Nephron (organoid): Measurements from ENCODE around the gene PPP6R1.
A peak's percentile ranks its signal among the peaks of the same experiment; 100 is the strongest.

Experiments used
- H3K27ac Mint-ChIP-seq, 3 experiments: 2 replicates each; pipeline ENCODE4 v1.8.0; 2020; ENCODE audit warnings: mixed read lengths in 3 of 3, mild to moderate bottlenecking in 2 of 3, moderate library complexity in 1 of 3
- H3K27me3 Mint-ChIP-seq: 2 replicates; pipeline ENCODE4 v1.8.0; 2021; ENCODE audit warnings: low read depth, mild to moderate bottlenecking, moderate library complexity, mixed read lengths
- H3K36me3 Mint-ChIP-seq: 2 replicates; pipeline ENCODE4 v1.8.0; 2020; ENCODE audit warnings: low read depth, mixed read lengths
- H3K4me1 Mint-ChIP-seq: 2 replicates; pipeline ENCODE4 v1.8.0; 2020; ENCODE audit warnings: mixed read lengths
- H3K4me3 Mint-ChIP-seq, 3 experiments: 2 replicates each; pipeline ENCODE4 v1.8.0; 2020; ENCODE audit warnings: mild to moderate bottlenecking in 3 of 3, mixed read lengths in 3 of 3, moderate library complexity in 2 of 3
- H3K9me3 Mint-ChIP-seq: 2 replicates; pipeline ENCODE4 v1.8.0; 2020; ENCODE audit warnings: mixed read lengths
- TF ChIP-seq, protein P1 (sequence below), 3 experiments: fragments of 200-600 bp; sonication (generic); IDR thresholded peaks; one replicate each; pipeline ENCODE4 v1.5.0; 2021; ENCODE audit warnings: antibody characterized with exemption in 3 of 3; ENCODE audit not compliant: unreplicated experiment in 3 of 3

PPP6R1 gene

GRCh38 chr19:55245236-55245904 lies 13.4 kb downstream of the PPP6R1 start:
- H3K4me1 Mint-ChIP-seq, result no peaks in the 10 kb centered on the region
- no peaks in the 10 kb centered on the region for H3K27me3 Mint-ChIP-seq
- peaks cover 22% of the 10 kb centered on the region for H3K36me3 Mint-ChIP-seq
- H3K27ac Mint-ChIP-seq, result no peak overlapping the region
- TF ChIP-seq, protein P1, sequence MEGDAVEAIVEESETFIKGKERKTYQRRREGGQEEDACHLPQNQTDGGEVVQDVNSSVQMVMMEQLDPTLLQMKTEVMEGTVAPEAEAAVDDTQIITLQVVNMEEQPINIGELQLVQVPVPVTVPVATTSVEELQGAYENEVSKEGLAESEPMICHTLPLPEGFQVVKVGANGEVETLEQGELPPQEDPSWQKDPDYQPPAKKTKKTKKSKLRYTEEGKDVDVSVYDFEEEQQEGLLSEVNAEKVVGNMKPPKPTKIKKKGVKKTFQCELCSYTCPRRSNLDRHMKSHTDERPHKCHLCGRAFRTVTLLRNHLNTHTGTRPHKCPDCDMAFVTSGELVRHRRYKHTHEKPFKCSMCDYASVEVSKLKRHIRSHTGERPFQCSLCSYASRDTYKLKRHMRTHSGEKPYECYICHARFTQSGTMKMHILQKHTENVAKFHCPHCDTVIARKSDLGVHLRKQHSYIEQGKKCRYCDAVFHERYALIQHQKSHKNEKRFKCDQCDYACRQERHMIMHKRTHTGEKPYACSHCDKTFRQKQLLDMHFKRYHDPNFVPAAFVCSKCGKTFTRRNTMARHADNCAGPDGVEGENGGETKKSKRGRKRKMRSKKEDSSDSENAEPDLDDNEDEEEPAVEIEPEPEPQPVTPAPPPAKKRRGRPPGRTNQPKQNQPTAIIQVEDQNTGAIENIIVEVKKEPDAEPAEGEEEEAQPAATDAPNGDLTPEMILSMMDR (IDR thresholded peaks at IDR 0.05; ENCODE audit: unreplicated experiment in 3 of 3), result no peak
- no peaks in the 10 kb centered on the region for H3K9me3 Mint-ChIP-seq
- no peak overlapping the region for H3K4me3 Mint-ChIP-seq

- Mint-ChIP-seq H3K4me3 (no peak overlapping the region), H3K36me3 (peaks cover 27% of the 10 kb centered on the region), H3K27ac (no peak overlapping the region), H3K4me1 (no peaks in the 10 kb centered on the region), H3K9me3 (no peaks in the 10 kb centered on the region), H3K27me3 (no peaks in the 10 kb centered on the region)
- TF ChIP-seq, protein P1 (IDR thresholded peaks at IDR 0.05; ENCODE audit: unreplicated experiment in 3 of 3), result no peak
Observed at GRCh38 chr19:55244004-55244680, 14.7 kb downstream of the PPP6R1 start.

DNA sequence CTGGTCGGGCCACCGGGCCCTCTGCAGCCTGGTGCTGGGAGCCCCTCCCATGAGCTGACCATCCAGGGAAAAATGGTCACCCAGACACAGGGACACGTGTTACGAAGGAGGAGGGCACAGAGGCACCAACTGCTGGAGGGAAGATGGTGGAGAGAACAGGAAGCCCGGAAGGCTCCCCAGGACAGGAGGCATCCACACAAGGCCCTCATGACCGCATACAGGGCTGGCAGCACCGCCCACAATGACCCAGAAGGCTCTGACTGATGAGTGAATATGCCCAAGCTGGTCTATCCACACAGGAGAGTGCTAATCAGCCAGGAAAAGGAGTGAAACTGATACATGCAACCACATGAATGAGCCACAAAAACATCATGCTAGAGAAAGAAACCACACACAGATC lies 16.3 kb downstream of the PPP6R1 start:
- Mint-ChIP-seq H3K9me3 (no peaks in the 10 kb centered on the region), H3K27me3 (no peaks in the 10 kb centered on the region), H3K4me3 (no peak overlapping the region), H3K4me1 (no peaks in the 10 kb centered on the region), H3K27ac (peak overlapping the region in 1 of 3 experiments; percentile 45), H3K36me3 (peaks cover 36% of the 10 kb centered on the region)
- TF ChIP-seq, protein P1 (IDR thresholded peaks at IDR 0.05; ENCODE audit: unreplicated experiment in 3 of 3), result no peak

DNA sequence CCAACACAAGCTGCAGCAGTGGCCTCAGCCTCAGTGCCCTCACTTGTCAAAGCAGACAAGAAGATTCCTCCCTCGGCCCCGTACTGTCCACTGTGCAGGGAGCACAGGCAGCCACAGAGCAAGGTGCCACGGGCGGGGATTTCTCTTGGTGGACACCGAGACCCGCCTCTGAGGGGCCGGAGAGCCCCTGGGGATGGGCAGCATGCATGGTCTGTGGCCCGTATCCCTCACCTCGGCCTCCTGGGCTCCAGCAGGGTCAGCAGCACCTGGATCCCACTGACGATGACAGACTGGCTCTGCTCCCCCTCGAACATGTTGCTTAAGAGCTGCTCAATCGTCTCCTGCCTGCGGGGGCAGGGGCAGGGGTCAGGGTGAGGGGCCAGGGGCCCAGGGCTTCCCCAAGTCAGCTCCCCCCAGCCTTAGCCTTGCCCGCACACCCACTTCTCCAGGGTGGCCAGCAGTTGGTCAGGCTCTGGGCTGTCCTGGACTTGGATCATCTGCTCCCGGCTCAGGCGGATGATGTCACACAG lies 16.8 kb downstream of the PPP6R1 start:
- H3K27ac Mint-ChIP-seq, result no peak overlapping the region
- no peak overlapping the region for H3K4me3 Mint-ChIP-seq
- H3K36me3 Mint-ChIP-seq, result peaks cover 41% of the 10 kb centered on the region
- H3K4me1 Mint-ChIP-seq, result no peaks in the 10 kb centered on the region
- H3K27me3 Mint-ChIP-seq, result no peaks in the 10 kb centered on the region
- no peaks in the 10 kb centered on the region for H3K9me3 Mint-ChIP-seq
- TF ChIP-seq, protein P1 (IDR thresholded peaks at IDR 0.05; ENCODE audit: unreplicated experiment in 3 of 3), result no peak

GRCh38 chr19:55241143-55241934 lies 17.5 kb downstream of the PPP6R1 start:
- no peaks in the 10 kb centered on the region for H3K27me3 Mint-ChIP-seq
- no peak overlapping the region for H3K4me3 Mint-ChIP-seq
- TF ChIP-seq, protein P1 (IDR thresholded peaks at IDR 0.05; ENCODE audit: unreplicated experiment in 3 of 3), result no peak
- no peaks in the 10 kb centered on the region for H3K9me3 Mint-ChIP-seq
- H3K4me1 Mint-ChIP-seq, result no peaks in the 10 kb centered on the region
- H3K27ac Mint-ChIP-seq, result no peak overlapping the region
- H3K36me3 Mint-ChIP-seq, result peaks cover 48% of the 10 kb centered on the region
